Measurements from ENCODE around the gene OR10A3.

OR10A3 gene

DNA sequence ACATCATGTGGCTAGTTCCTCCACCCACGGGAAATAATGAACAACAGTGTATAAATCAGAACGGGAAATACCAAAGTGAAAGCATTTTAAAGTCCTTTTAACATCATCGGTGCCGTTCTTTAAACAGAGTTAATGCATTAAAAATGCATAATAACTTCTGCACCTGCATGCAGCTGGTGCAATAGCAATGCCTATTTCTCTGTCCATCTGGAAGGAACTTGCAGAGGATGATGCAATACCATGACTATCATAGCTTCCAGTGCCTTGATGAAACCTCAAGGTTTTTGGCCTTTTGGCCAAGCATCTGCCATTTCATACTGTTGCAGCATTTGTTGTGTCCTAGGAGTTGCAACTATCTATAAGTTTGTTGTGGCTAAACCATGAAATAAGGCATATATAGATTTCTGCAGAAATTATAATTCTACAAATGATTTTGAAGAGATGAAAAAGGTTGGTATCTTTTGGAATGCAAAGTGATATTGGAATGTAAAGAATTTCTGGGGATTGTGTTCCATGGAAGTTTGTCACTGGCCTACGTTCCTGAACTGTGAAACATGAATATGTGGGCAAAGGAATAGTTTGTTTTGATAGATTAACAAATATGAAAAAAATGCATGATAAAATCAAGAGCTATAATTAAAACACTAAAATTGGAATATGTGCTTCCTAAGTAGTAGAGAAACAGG, 35.9 kb upstream of the OR10A3 start:
- no peak overlapping the region for H3K4me3 ChIP-seq (ENCODE audit: control insufficient read depth, low read depth, low read length)
- TF ChIP-seq, protein P1, sequence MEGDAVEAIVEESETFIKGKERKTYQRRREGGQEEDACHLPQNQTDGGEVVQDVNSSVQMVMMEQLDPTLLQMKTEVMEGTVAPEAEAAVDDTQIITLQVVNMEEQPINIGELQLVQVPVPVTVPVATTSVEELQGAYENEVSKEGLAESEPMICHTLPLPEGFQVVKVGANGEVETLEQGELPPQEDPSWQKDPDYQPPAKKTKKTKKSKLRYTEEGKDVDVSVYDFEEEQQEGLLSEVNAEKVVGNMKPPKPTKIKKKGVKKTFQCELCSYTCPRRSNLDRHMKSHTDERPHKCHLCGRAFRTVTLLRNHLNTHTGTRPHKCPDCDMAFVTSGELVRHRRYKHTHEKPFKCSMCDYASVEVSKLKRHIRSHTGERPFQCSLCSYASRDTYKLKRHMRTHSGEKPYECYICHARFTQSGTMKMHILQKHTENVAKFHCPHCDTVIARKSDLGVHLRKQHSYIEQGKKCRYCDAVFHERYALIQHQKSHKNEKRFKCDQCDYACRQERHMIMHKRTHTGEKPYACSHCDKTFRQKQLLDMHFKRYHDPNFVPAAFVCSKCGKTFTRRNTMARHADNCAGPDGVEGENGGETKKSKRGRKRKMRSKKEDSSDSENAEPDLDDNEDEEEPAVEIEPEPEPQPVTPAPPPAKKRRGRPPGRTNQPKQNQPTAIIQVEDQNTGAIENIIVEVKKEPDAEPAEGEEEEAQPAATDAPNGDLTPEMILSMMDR (IDR thresholded peaks at IDR 0.05; ENCODE audit: control insufficient read depth, insufficient read depth, low read depth, low read length, missing control alignments) = no peak
- DNase-seq (ENCODE audit: low read depth) = peak; percentile 89

DNA sequence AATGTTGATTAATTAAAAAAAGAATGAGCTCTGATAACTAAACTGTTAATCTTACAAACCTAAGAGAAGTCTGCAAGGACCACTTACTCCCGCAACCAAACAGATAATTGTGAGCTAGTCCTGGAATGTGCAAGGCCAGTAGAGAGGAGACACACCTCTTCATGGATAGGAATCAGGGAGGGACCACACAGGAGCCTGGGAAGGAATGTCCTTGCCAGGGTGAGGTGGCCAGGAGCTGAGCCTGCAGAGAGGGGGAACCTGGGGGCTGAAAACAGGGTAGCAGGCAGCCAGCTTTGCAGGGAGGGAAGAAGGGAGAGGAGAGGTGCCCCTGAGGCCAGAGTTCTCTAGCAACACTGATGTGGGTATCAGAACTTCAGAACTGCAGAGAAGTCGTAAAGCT, 33.2 kb upstream of the OR10A3 start:
- TF ChIP-seq, protein P1 (IDR thresholded peaks at IDR 0.05; ENCODE audit: control insufficient read depth, insufficient read depth, low read depth, low read length, missing control alignments) = no peak
- DNase-seq (ENCODE audit: low read depth) = no peak
- H3K4me3 ChIP-seq (ENCODE audit: control insufficient read depth, low read depth, low read length) = no peak overlapping the region

DNA sequence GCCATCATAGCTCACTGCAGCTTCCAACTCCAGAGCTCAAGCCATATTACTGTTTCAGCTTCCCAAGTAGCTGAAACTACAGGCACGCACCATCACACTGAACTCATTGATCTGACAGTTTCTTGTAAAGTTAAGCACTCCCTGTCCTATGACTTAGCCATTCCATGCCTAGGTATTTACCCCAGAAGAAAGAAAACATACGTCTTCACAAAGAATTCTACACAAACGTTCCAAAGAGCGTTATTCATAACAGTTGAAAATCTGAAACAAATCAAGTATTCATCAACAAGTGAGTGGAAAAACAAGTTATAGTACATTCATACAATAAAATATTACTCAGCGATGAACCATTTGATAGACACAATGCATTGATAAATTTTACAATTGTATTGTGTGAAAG, 31.5 kb upstream of the OR10A3 start:
- TF ChIP-seq, protein P1 (IDR thresholded peaks at IDR 0.05; ENCODE audit: control insufficient read depth, insufficient read depth, low read depth, low read length, missing control alignments) = no peak
- DNase-seq (ENCODE audit: low read depth) = peak; percentile 59

DNA sequence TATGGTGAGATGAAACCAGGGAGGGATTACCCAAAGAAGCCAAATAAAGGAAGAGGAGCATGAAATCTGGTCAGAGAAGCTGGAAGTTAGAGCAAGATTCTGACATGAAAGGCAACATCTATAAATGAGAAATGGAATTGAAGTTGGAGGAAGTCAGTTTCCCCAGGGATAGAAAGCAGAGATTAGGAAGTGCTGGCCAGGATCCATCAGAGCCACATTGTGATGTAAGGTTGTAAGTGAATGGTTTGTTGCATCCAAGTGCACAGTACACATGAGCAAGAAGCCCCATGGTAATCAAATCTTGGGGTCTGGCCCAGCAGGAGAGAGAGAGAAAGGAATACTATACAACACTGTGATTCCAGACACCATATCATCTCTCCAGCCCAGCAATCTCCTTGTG, 30.3 kb upstream of the OR10A3 start:
- no peak for DNase-seq (ENCODE audit: low read depth)
- TF ChIP-seq, protein P1 (IDR thresholded peaks at IDR 0.05; ENCODE audit: control insufficient read depth, insufficient read depth, low read depth, low read length, missing control alignments) = no peak
- no peak overlapping the region for H3K4me3 ChIP-seq (ENCODE audit: control insufficient read depth, low read depth, low read length)

More for the DNA sequence above, 31.5 kb upstream of the OR10A3 start:
- H3K4me3 ChIP-seq (ENCODE audit: control insufficient read depth, low read depth, low read length) = no peak overlapping the region

DNA sequence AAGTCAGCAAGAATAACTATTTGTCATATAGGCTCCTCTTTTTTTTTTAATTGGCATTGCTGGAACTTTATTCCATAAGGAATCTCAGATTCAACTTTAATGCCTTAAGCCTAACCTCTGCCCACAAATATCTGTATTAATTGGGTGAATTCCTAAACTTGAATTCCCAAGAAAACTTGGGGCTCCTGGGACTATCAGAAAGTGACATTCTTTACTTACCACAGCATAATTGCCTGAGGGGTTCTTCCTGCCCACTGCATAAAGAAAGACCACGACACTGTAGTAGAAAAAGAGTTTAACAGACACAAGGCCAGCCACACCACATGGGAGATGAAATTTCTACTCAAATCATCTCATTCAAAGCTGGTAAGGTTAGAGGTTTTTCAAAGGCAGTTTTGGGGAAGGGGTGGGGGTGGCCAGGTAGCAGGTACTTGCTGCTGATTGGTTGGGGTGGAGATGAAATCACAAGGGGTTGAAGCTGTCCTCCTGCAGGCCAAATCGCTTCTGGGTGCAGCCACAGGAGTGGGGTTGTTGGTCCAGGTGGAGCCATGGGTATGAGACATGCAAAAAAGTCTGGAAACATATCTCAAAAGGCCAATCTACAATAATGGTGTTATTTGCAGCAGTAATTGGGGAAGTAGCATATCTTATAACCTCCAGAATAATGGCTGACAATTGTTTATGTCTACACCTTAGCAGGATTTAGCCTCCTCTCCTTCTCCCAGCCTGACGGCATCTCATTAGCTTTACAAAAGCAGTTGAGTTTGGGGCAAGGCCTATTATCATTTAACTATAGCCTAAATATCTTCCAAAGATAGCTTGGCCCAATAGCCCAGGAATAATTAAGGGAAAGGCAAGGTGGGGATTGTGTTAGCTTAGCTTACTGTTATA, 28.5 kb upstream of the OR10A3 start:
- TF ChIP-seq, protein P1 (IDR thresholded peaks at IDR 0.05; ENCODE audit: control insufficient read depth, insufficient read depth, low read depth, low read length, missing control alignments) = no peak
- no peak for DNase-seq (ENCODE audit: low read depth)
- no peak overlapping the region for H3K4me3 ChIP-seq (ENCODE audit: control insufficient read depth, low read depth, low read length)

DNA sequence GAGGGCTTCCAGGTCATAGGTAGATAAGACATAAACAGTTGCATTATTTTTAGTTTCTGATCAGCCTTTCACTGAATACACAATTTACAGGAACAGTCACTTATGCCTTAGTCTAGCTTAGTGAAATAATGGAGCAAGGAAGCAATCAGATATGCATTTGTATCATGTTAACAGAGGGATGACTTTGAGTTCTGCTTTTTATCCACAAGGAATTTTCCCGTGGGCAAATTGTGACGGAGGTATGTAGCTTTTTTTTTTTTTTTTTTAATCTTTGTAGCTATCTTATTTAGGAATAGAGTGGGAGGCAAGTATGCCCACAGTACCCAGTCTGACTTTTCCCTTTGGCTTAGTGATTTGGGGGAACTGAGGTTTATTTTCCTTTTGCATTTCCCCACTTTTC, 27.2 kb upstream of the OR10A3 start:
- DNase-seq (ENCODE audit: low read depth) = no peak
- H3K4me3 ChIP-seq (ENCODE audit: control insufficient read depth, low read depth, low read length) = no peak overlapping the region
- TF ChIP-seq, protein P1 (IDR thresholded peaks at IDR 0.05; ENCODE audit: control insufficient read depth, insufficient read depth, low read depth, low read length, missing control alignments) = no peak
